Measurements from ENCODE around the gene DDX24. TPM values are rescaled to one million over a fixed set of nuclear protein-coding genes. Genes with fewer than 3 reads are reported as not detected.

The DDX24 gene
- polyA plus RNA-seq, 3 donors: 51.2 to 68.0 (median 53.8) TPM

DNA sequence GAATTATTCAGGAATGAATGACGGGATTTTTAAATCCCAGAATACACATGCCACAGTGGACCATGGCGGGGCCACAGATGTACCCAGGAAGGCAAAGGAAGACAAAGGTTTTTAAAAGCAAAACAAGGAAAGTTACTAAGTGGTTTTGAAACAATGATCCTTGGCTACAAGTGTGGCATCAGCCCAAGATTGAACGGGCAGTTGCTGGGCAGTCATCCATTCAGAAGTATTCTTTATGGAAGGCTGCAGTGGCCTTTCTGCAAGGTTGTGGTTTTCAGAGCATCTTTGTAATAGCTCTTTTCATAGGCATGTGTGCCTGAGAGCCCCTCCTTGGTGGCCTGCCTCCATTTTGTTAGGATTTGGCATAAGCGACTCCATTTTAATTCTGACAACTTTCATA is 16.1 kb upstream of the DDX24 start:
- Histone ChIP-seq H3K36me3 (replicated peaks in 1 of 2; ENCODE audit: control insufficient read depth in 1 of 2, insufficient read depth in 2 of 2, low read length in 2 of 2) (no peaks in the 10 kb centered on the region), H3K4me2 (replicated peaks; ENCODE audit: extremely low read depth, low read length, poor library complexity, severe bottlenecking) (no peak overlapping the region), H3K9ac (ENCODE audit: insufficient read depth, low read length, poor library complexity, severe bottlenecking) (no peak overlapping the region), H4K20me1 (ENCODE audit: insufficient read depth, low read length) (no peaks in the 10 kb centered on the region), H3K4me1 (ENCODE audit: control insufficient read depth in 1 of 2, insufficient read depth in 2 of 2, low read length in 2 of 2) (peaks cover 6 to 10% of the 10 kb centered on the region in 2 donors), H3K4me3 (replicated peaks in 1 of 3; ENCODE audit: low read depth in 2 of 3, low read length in 3 of 3) (no peak overlapping the region), H3K79me2 (ENCODE audit: insufficient read depth, low read length) (no peaks in the 10 kb centered on the region), H3K27me3 (ENCODE audit: control insufficient read depth in 2 of 2, insufficient read depth in 2 of 2, low read length in 2 of 2) (no peaks in the 10 kb centered on the region), H3K27ac (ENCODE audit: low read depth in 1 of 2, low read length in 2 of 2) (no peak overlapping the region), H2AFZ (ENCODE audit: insufficient read depth, low read depth, low read length, poor library complexity, severe bottlenecking) (no peak overlapping the region), H3K9me3 (replicated peaks in 1 of 2; ENCODE audit: control insufficient read depth in 1 of 2, insufficient read depth in 1 of 2, low read length in 2 of 2) (no peaks in the 10 kb centered on the region)
- peaks cover 0 to 15% of the 10 kb centered on the region in 2 donors for H3K36me3 Mint-ChIP-seq
- H3K9me3 Mint-ChIP-seq: peaks cover 0 to 1% (median 0%) of the 10 kb centered on the region in 7 donors
- H3K4me3 Mint-ChIP-seq: no peak overlapping the region
- TF ChIP-seq, protein P1, sequence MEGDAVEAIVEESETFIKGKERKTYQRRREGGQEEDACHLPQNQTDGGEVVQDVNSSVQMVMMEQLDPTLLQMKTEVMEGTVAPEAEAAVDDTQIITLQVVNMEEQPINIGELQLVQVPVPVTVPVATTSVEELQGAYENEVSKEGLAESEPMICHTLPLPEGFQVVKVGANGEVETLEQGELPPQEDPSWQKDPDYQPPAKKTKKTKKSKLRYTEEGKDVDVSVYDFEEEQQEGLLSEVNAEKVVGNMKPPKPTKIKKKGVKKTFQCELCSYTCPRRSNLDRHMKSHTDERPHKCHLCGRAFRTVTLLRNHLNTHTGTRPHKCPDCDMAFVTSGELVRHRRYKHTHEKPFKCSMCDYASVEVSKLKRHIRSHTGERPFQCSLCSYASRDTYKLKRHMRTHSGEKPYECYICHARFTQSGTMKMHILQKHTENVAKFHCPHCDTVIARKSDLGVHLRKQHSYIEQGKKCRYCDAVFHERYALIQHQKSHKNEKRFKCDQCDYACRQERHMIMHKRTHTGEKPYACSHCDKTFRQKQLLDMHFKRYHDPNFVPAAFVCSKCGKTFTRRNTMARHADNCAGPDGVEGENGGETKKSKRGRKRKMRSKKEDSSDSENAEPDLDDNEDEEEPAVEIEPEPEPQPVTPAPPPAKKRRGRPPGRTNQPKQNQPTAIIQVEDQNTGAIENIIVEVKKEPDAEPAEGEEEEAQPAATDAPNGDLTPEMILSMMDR (IDR thresholded peaks at IDR 0.05): no peak
- intact Hi-C loops (cut with micrococcal nuclease): no loop called here
- H3K4me1 Mint-ChIP-seq: peaks cover 16% of the 10 kb centered on the region
- H3K27ac Mint-ChIP-seq: no peak overlapping the region
- peaks cover 0 to 1% (median 0%) of the 10 kb centered on the region in 3 donors for H3K27me3 Mint-ChIP-seq (ENCODE audit: low read depth in 3 of 3)
- DNase-seq: no peak
- 100% methylated on average over 1 of the region's 4 CpGs for WGBS (ENCODE audit: insufficient coverage)

DNA sequence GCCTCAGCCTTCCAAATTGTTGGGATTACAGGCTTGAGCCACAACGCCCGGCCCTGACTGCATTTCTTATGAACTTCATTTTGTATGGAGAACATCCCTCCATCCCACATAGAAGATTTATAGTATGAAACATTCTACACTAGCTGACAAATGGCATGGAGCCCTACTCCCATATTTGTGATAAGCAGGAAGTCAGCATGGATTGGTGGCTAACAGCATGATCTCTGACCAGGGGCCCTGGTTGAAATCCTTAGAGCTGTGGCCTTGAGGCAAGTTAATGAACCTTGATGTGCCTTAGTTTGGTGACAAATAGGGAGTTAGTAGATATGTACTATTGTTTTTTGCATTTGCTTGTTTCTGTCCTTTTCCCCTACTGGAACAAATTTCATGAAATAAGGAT is 12.4 kb upstream of the DDX24 start:
- H3K4me3 Mint-ChIP-seq: no peak overlapping the region
- Histone ChIP-seq H3K4me2 (replicated peaks; ENCODE audit: extremely low read depth, low read length, poor library complexity, severe bottlenecking) (no peak overlapping the region), H3K4me3 (replicated peaks in 1 of 3; ENCODE audit: low read depth in 2 of 3, low read length in 3 of 3) (no peak overlapping the region), H2AFZ (ENCODE audit: insufficient read depth, low read depth, low read length, poor library complexity, severe bottlenecking) (no peak overlapping the region), H3K9me3 (replicated peaks in 1 of 2; ENCODE audit: control insufficient read depth in 1 of 2, insufficient read depth in 1 of 2, low read length in 2 of 2) (no peaks in the 10 kb centered on the region), H3K79me2 (ENCODE audit: insufficient read depth, low read length) (no peaks in the 10 kb centered on the region), H3K4me1 (ENCODE audit: control insufficient read depth in 1 of 2, insufficient read depth in 2 of 2, low read length in 2 of 2) (peaks cover 3 to 5% of the 10 kb centered on the region in 2 donors), H3K9ac (ENCODE audit: insufficient read depth, low read length, poor library complexity, severe bottlenecking) (no peak overlapping the region), H4K20me1 (ENCODE audit: insufficient read depth, low read length) (no peaks in the 10 kb centered on the region), H3K27me3 (ENCODE audit: control insufficient read depth in 2 of 2, insufficient read depth in 2 of 2, low read length in 2 of 2) (no peaks in the 10 kb centered on the region), H3K27ac (ENCODE audit: low read depth in 1 of 2, low read length in 2 of 2) (no peak overlapping the region), H3K36me3 (replicated peaks in 1 of 2; ENCODE audit: control insufficient read depth in 1 of 2, insufficient read depth in 2 of 2, low read length in 2 of 2) (no peaks in the 10 kb centered on the region)
- no peak overlapping the region for H3K27ac Mint-ChIP-seq
- H3K4me1 Mint-ChIP-seq: peaks cover 8% of the 10 kb centered on the region
- DNase-seq: no peak
- TF ChIP-seq, protein P1 (IDR thresholded peaks at IDR 0.05): no peak
- intact Hi-C loops (cut with micrococcal nuclease): no loop called here
- no peaks in the 10 kb centered on the region for H3K27me3 Mint-ChIP-seq (ENCODE audit: low read depth in 3 of 3)
- no CpG with 5 or more reads among the region's 2 CpGs for WGBS (ENCODE audit: insufficient coverage)
- peaks cover 0 to 1% (median 0%) of the 10 kb centered on the region in 7 donors for H3K9me3 Mint-ChIP-seq
- H3K36me3 Mint-ChIP-seq: peaks cover 0 to 10% of the 10 kb centered on the region in 2 donors

Data from CD14-positive monocyte (primary cell).